ENCODE data around the gene HTR2B.
"Not testable (repeated sequence)": the region's sequence is repeated elsewhere in the genome, so short reads cannot be mapped to it uniquely, and the experiment has no call there.

The HTR2B gene

DNA sequence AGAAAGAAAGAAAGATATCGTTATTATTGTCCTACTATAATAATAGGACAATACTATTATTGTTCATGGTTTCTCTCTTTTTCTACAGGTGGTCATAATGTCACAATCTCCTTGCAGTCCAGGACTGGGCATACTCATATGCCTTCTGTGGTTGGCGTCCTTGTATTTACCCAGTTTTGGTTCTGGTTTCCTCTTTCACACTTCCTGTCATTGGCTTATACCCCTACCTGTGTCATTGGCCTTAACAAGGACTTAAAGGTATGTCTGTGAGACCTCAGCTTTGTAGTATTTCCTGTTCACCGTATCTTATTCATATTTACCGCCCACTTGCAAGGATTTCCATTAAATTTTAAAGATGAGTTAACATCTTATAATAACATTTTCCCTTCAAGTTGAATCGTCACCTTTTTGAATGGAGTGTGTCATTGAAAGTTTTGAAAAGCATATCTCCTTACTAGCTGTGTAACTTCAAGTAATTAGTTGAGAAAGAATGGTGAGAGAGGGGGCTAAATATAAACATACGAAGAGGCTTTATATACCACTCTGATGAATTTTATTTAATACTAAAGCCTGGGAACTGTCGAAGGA lies 36.5 kb upstream of the HTR2B start:
- Histone ChIP-seq H3K4me1 (ENCODE audit: control insufficient read depth, insufficient read depth, low read length, poor library complexity, severe bottlenecking) (peaks cover 19% of the 10 kb centered on the region), H3K36me3 (ENCODE audit: control insufficient read depth, insufficient read depth, low read length) (peaks cover 58% of the 10 kb centered on the region), H3K9me3 (ENCODE audit: control insufficient read depth, low read length) (no peaks in the 10 kb centered on the region), H3K27ac (ENCODE audit: low read depth, low read length, severe bottlenecking) (peak overlapping the region; percentile 83), H3K4me3 (ENCODE audit: extremely low read depth, insufficient read depth, low read length, poor library complexity, severe bottlenecking) (no peak overlapping the region)
- 85 to 100% methylated on average over 1 to 2 of the region's 7 CpGs for WGBS, 2 experiments (ENCODE audit: insufficient coverage in 2 of 2)

- 93 to 100% methylated on average over 4 of the region's 5 CpGs for WGBS, 2 experiments (ENCODE audit: insufficient coverage in 2 of 2)
- no peak overlapping the region for H3K27ac ChIP-seq (ENCODE audit: low read depth, low read length, severe bottlenecking)
Observed at GRCh38 chr2:231160701-231161100, 35.9 kb upstream of the HTR2B start.

GRCh38 chr2:231159306-231159705 lies 34.5 kb upstream of the HTR2B start:
- Histone ChIP-seq H3K27ac (ENCODE audit: low read depth, low read length, severe bottlenecking) (no peak overlapping the region), H3K4me1 (ENCODE audit: control insufficient read depth, insufficient read depth, low read length, poor library complexity, severe bottlenecking) (peaks cover 19% of the 10 kb centered on the region), H3K9me3 (ENCODE audit: control insufficient read depth, low read length) (no peaks in the 10 kb centered on the region), H3K36me3 (ENCODE audit: control insufficient read depth, insufficient read depth, low read length) (peaks cover 49% of the 10 kb centered on the region), H3K4me3 (ENCODE audit: extremely low read depth, insufficient read depth, low read length, poor library complexity, severe bottlenecking) (no peak overlapping the region)

More at GRCh38 chr2:231160701-231161100, 35.9 kb upstream of the HTR2B start:
- Histone ChIP-seq H3K4me1 (ENCODE audit: control insufficient read depth, insufficient read depth, low read length, poor library complexity, severe bottlenecking) (peaks cover 19% of the 10 kb centered on the region), H3K36me3 (ENCODE audit: control insufficient read depth, insufficient read depth, low read length) (peaks cover 51% of the 10 kb centered on the region), H3K4me3 (ENCODE audit: extremely low read depth, insufficient read depth, low read length, poor library complexity, severe bottlenecking) (no peak overlapping the region), H3K9me3 (ENCODE audit: control insufficient read depth, low read length) (no peaks in the 10 kb centered on the region)

DNA sequence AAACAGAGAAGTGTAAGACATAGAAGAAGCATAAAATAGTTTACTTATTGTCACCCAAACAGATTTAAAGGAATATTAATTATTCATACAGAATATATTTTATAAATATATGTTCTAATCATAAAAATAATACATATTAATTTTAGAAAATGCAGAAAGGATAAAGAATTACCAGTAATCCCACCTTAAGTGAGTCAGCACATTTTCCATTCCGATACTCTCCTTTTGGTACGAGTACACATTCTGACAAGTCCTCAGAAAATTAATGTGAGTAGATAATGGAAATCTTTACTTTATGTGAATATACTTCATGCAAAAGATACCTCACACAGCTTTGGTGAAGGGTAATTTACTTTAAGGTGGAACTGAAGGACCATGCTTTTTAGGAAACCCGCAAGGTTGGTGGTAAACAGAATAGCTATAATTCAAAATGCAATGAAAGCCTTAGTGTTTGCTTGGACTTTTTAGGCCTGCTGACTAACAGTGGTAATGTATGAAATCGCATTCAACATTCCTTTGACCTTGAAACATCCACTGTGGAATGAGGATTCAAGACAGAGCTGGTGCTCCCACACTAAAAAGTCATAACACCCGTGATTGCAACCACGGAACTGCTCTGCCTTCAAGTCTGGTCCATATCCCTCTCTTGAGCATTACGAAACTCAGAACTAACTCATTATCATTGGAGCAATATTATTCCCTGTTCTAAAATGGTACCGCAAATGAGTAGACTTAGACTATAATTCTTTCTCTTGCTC lies 28.1 kb upstream of the HTR2B start:
- H3K4me3 ChIP-seq (ENCODE audit: extremely low read depth, insufficient read depth, low read length, poor library complexity, severe bottlenecking): no peak overlapping the region
- WGBS, 2 experiments (ENCODE audit: insufficient coverage in 2 of 2): 100% methylated on average over 2 to 6 of the region's 8 CpGs
- no peaks in the 10 kb centered on the region for H3K4me1 ChIP-seq (ENCODE audit: control insufficient read depth, insufficient read depth, low read length, poor library complexity, severe bottlenecking)
- no peaks in the 10 kb centered on the region for H3K9me3 ChIP-seq (ENCODE audit: control insufficient read depth, low read length)
- H3K36me3 ChIP-seq (ENCODE audit: control insufficient read depth, insufficient read depth, low read length): peaks cover 58% of the 10 kb centered on the region
- H3K27ac ChIP-seq (ENCODE audit: low read depth, low read length, severe bottlenecking): no peak overlapping the region

GRCh38 chr2:231146665-231147064 lies 21.8 kb upstream of the HTR2B start:
- Histone ChIP-seq H3K36me3 (ENCODE audit: control insufficient read depth, insufficient read depth, low read length) (peaks cover 61% of the 10 kb centered on the region), H3K4me3 (ENCODE audit: extremely low read depth, insufficient read depth, low read length, poor library complexity, severe bottlenecking) (no peak overlapping the region), H3K27ac (ENCODE audit: low read depth, low read length, severe bottlenecking) (no peak overlapping the region), H3K4me1 (ENCODE audit: control insufficient read depth, insufficient read depth, low read length, poor library complexity, severe bottlenecking) (no peaks in the 10 kb centered on the region), H3K9me3 (ENCODE audit: control insufficient read depth, low read length) (no peaks in the 10 kb centered on the region)
- WGBS, 2 experiments (ENCODE audit: insufficient coverage in 2 of 2): 82 to 100% methylated on average over 1 to 2 of the region's 2 CpGs

DNA sequence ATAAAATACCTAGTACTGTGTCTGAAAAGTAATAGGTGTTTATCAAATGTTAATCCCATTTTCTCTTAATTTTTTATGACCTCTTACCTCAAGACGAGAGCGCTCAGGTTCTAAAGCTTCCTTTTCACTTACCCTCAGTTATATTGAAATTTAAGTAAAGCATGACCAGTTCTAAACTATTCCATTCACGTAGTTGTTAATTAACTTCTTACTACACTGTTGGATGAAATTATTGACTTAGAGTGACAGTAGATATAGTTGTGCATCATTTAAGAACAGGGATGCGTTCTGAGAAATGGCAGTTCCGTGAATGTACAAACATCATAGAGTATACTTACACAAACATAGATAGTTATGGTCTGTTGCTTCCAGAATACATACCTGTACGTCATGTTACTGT lies 20.1 kb upstream of the HTR2B start:
- Histone ChIP-seq H3K4me1 (ENCODE audit: control insufficient read depth, insufficient read depth, low read length, poor library complexity, severe bottlenecking) (no peaks in the 10 kb centered on the region), H3K36me3 (ENCODE audit: control insufficient read depth, insufficient read depth, low read length) (peaks cover 63% of the 10 kb centered on the region), H3K4me3 (ENCODE audit: extremely low read depth, insufficient read depth, low read length, poor library complexity, severe bottlenecking) (no peak overlapping the region), H3K9me3 (ENCODE audit: control insufficient read depth, low read length) (no peaks in the 10 kb centered on the region), H3K27ac (ENCODE audit: low read depth, low read length, severe bottlenecking) (no peak overlapping the region)
- no CpG with 5 or more reads among the region's 6 CpGs for WGBS, 2 experiments (ENCODE audit: insufficient coverage in 2 of 2)

GRCh38 chr2:231140808-231141207 lies 16.0 kb upstream of the HTR2B start:
- not testable (repeated sequence) for H3K4me1 ChIP-seq (ENCODE audit: control insufficient read depth, insufficient read depth, low read length, poor library complexity, severe bottlenecking); H3K27ac ChIP-seq (ENCODE audit: low read depth, low read length, severe bottlenecking); H3K4me3 ChIP-seq (ENCODE audit: extremely low read depth, insufficient read depth, low read length, poor library complexity, severe bottlenecking); H3K9me3 ChIP-seq (ENCODE audit: control insufficient read depth, low read length)
- H3K36me3 ChIP-seq (ENCODE audit: control insufficient read depth, insufficient read depth, low read length): peaks cover 40% of the 10 kb centered on the region
- WGBS, 2 experiments (ENCODE audit: insufficient coverage in 2 of 2): 92 to 97% methylated on average over 7 to 8 of the region's 8 CpGs

- no peaks in the 10 kb centered on the region for H3K9me3 ChIP-seq (ENCODE audit: control insufficient read depth, low read length)
- peaks cover 34% of the 10 kb centered on the region for H3K36me3 ChIP-seq (ENCODE audit: control insufficient read depth, insufficient read depth, low read length)
- peaks cover 5% of the 10 kb centered on the region for H3K4me1 ChIP-seq (ENCODE audit: control insufficient read depth, insufficient read depth, low read length, poor library complexity, severe bottlenecking)
- no peak overlapping the region for H3K4me3 ChIP-seq (ENCODE audit: extremely low read depth, insufficient read depth, low read length, poor library complexity, severe bottlenecking)
- H3K27ac ChIP-seq (ENCODE audit: low read depth, low read length, severe bottlenecking): no peak overlapping the region
Observed at GRCh38 chr2:231139796-231140195, 15.0 kb upstream of the HTR2B start.

DNA sequence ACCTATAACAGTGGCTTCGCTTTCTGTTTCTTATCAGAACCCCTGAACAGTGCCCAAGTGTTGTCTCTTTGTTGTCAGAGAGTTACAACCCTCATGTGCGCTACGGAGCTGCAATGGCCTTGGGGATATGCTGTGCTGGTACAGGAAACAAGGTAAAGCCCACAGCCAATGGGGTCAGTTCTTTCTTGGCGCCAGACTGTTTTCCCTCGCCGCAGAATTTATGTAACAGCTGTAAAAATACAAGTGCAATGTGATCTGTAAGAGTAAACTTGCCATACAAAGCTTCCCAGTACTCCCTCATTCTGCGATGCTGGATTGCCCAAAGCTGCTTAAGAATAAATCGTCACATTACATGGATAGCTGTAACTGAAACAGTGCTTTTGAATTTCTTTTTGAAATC lies 13.9 kb upstream of the HTR2B start:
- Histone ChIP-seq H3K36me3 (ENCODE audit: control insufficient read depth, insufficient read depth, low read length) (peaks cover 25% of the 10 kb centered on the region), H3K4me3 (ENCODE audit: extremely low read depth, insufficient read depth, low read length, poor library complexity, severe bottlenecking) (no peak overlapping the region), H3K4me1 (ENCODE audit: control insufficient read depth, insufficient read depth, low read length, poor library complexity, severe bottlenecking) (peaks cover 7% of the 10 kb centered on the region), H3K9me3 (ENCODE audit: control insufficient read depth, low read length) (no peaks in the 10 kb centered on the region), H3K27ac (ENCODE audit: low read depth, low read length, severe bottlenecking) (no peak overlapping the region)
- 95 to 96% methylated on average over 4 to 8 of the region's 8 CpGs for WGBS, 2 experiments (ENCODE audit: insufficient coverage in 2 of 2)

- Histone ChIP-seq H3K9me3 (ENCODE audit: control insufficient read depth, low read length) (no peaks in the 10 kb centered on the region), H3K27ac (ENCODE audit: low read depth, low read length, severe bottlenecking) (no peak overlapping the region), H3K36me3 (ENCODE audit: control insufficient read depth, insufficient read depth, low read length) (peaks cover 16% of the 10 kb centered on the region), H3K4me3 (ENCODE audit: extremely low read depth, insufficient read depth, low read length, poor library complexity, severe bottlenecking) (no peak overlapping the region), H3K4me1 (ENCODE audit: control insufficient read depth, insufficient read depth, low read length, poor library complexity, severe bottlenecking) (peaks cover 23% of the 10 kb centered on the region)
- WGBS, 2 experiments (ENCODE audit: insufficient coverage in 2 of 2): no CpG with 5 or more reads among the region's 1 CpG
Observed at GRCh38 chr2:231134910-231135655, 10.2 kb upstream of the HTR2B start.
